ENCODE measurements around the gene NHS.

- no peak for TF ChIP-seq CTCF (IDR thresholded peaks at IDR 0.05)
- TF ChIP-seq POLR2A (IDR thresholded peaks at IDR 0.05): no peak
These were observed 280.4 kb downstream of the NHS start for GRCh38 chrX:17655211-17656034.

All from thyroid gland (tissue), 4 donors.